ENCODE results near the gene AFMID.

DNA sequence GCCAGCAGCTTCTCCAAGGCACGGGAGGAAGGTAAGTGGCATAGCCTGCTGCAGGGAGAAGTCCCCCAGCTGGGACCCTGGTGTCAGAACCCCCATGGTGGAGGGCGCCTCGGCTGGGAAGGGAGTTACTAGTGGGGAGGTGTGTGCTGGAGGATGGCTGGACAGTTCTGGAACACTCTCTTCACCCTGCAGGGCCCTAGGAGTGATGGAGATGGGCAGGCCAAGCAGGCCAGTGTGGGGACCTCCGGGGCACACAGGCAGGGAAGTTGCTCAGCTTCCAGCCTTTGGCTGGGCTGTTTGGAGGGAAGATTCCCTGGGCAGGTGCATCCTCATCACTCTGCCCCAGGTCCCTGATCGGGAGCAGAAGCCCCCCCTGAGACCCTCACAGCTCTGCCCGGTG lies 40.3 kb upstream of the AFMID start:
- TF ChIP-seq POLR2AphosphoS5 (IDR thresholded peaks at IDR 0.05; ENCODE audit: low read depth, low read length) (no peak), FOXP2 (optimal IDR thresholded peaks at IDR 0.05; ENCODE audit: borderline replicate concordance, extremely low read depth, extremely low read length, insufficient read depth) (no peak)
